ENCODE measurements around the gene SEMA3B.

SEMA3B gene

GRCh38 chr3:50260027-50260941 lies 8.7 kb upstream of the SEMA3B start:
- no peak for TF ChIP-seq ZFX (IDR thresholded peaks at IDR 0.05; ENCODE audit: borderline replicate concordance)
- peak; percentile 98 for TF ChIP-seq CTCF (IDR thresholded peaks at IDR 0.05)
- H3K27ac ChIP-seq, result peak overlapping the region; percentile 84

GRCh38 chr3:50260942-50261441 lies 8.0 kb upstream of the SEMA3B start:
- no peak for TF ChIP-seq CTCF (IDR thresholded peaks at IDR 0.05)
- no peak for TF ChIP-seq ZFX (IDR thresholded peaks at IDR 0.05; ENCODE audit: borderline replicate concordance)
- H3K27ac ChIP-seq, result peak overlapping the region; percentile 84

GRCh38 chr3:50261505-50261904 lies 7.4 kb upstream of the SEMA3B start:
- H3K27ac ChIP-seq, result peak overlapping the region; percentile 84
- TF ChIP-seq CTCF (IDR thresholded peaks at IDR 0.05), result no peak
- TF ChIP-seq ZFX (IDR thresholded peaks at IDR 0.05; ENCODE audit: borderline replicate concordance), result no peak

GRCh38 chr3:50262200-50262599 lies 6.7 kb upstream of the SEMA3B start:
- peak overlapping the region; percentile 27; the same call in 1 of the 2 replicates for H3K27ac ChIP-seq

GRCh38 chr3:50262778-50263177 lies 6.2 kb upstream of the SEMA3B start:
- H3K27ac ChIP-seq, result peak overlapping the region; percentile 27

GRCh38 chr3:50263478-50264382 lies 5.2 kb upstream of the SEMA3B start:
- TF ChIP-seq ZFX (IDR thresholded peaks at IDR 0.05; ENCODE audit: borderline replicate concordance), result no peak
- TF ChIP-seq CTCF (IDR thresholded peaks at IDR 0.05), result no peak
- peak overlapping the region; percentile 27; the same call in 1 of the 2 replicates for H3K27ac ChIP-seq

More at GRCh38 chr3:50262778-50263177, 6.2 kb upstream of the SEMA3B start:
- TF ChIP-seq ZFX (IDR thresholded peaks at IDR 0.05; ENCODE audit: borderline replicate concordance) (no peak), CTCF (IDR thresholded peaks at IDR 0.05) (no peak)

GRCh38 chr3:50264383-50264963 lies 4.5 kb upstream of the SEMA3B start:
- H3K27ac ChIP-seq, result peak overlapping the region; percentile 25
- TF ChIP-seq ZFX (IDR thresholded peaks at IDR 0.05; ENCODE audit: borderline replicate concordance) (no peak), CTCF (IDR thresholded peaks at IDR 0.05) (no peak)
